H54 (cell line): Measurements from ENCODE around the gene WWOX.

Source experiments
- DNase-seq: peaks from one replicate; pipeline ENCODE4 v3.0.0; 2011; ENCODE audit warnings: low spot score, mixed read lengths; ENCODE audit not compliant: insufficient read length
- FAIRE-seq: peaks from 3 replicates; lab custom pipeline; 2011; peaks lifted over from hg19 to GRCh38; lab: Jason Lieb, UNC
- POLR2A ChIP-seq: IDR thresholded peaks from 2 replicates; pipeline ENCODE4 v1.6.1; 2011; ENCODE audit warnings: low read depth, mild to moderate bottlenecking, low read length

Gene WWOX

DNA sequence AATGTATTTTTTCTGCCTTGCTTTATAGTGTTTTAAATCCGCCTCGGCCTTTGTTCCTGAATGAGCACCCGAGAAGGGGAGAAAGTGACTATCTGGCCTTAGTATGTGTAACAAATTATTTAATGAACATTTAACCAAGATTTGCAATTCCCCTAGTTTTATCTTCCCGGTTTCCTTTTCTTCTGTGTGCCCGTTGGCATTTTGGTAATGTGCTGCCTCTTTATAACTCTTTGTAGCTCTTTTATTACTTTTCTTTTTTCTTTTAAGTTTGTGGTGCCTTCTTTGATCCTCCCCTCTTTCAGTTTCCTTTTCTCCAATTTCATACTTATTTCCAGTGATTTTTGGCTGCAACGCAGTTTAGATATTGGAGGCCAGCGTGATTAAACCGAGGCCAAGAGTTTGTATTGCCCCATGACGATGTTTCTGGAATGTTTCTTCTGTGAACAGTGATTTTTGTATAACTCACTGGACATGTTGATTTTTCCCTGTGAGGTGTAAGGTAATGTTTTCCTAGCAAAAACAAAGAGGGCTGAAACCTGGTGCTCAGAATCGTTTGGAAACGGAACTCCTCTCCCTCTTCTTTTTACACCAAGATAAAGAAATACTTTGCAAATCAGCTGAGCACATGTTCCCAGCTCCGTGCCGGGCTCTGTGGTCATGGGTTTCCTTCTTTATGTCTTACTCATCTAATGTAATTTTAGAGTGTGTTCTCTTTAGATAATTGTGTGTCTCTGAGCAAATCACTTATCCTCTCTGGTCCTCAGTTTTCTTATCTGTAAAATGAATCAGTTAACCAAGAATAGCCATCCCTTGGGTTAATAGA, 344.3 kb downstream of the WWOX start:
- DNase-seq (no peak), FAIRE-seq (no peak)
- no peak for TF ChIP-seq POLR2A

DNA sequence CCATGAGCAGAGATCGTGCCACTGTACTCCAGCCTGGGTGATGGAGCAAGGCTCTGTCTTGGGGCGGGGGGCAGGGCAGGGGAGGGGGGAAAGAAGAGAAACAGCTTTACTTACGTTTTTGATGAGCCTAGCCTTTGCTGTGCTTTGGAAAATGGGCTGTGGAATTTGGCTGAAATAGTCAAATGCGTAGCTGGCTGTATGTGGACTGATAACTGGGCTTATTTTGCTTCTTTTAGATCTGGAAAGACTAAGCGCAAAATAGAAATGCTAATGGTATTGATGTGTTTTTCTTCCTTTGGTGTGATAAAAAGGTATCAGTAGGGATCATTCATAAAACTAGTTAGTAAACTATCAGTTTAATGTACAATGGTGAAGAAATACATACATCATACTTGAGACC, 346.4 kb downstream of the WWOX start:
- DNase-seq (no peak), FAIRE-seq (no peak)
- TF ChIP-seq POLR2A, result no peak

DNA sequence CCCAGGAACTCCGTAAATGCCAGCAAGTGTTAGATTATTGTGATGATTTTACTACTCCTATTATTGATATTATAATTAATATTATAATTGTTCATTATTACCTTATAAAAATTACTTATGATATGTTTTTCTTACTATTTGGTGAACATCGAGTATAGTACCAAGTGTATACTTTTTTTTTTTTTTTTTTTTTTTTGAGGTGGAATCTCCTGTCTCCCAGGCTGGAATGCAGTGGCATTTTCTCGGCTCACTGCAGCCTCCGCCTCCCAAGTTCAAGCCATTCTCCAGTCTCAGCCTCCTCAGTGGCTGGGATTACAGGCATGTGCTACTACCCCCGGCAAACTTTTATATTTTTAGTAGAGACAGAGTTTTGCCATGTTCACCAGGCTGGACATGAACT, 347.0 kb downstream of the WWOX start:
- FAIRE-seq (no peak), DNase-seq (no peak)
- TF ChIP-seq POLR2A, result no peak

- FAIRE-seq, result no peak
- TF ChIP-seq POLR2A, result no peak
- DNase-seq, result no peak
These were observed 347.6 kb downstream of the WWOX start for GRCh38 chr16:78446992-78447563.

GRCh38 chr16:78448658-78449271, 349.3 kb downstream of the WWOX start:
- FAIRE-seq (no peak), DNase-seq (no peak)
- TF ChIP-seq POLR2A, result no peak

- no peak for FAIRE-seq
- no peak for DNase-seq
- no peak for TF ChIP-seq POLR2A
These were observed 350.8 kb downstream of the WWOX start for GRCh38 chr16:78450255-78450654.

- no peak for TF ChIP-seq POLR2A
- DNase-seq, result no peak
- no peak for FAIRE-seq
These were observed 352.6 kb downstream of the WWOX start for GRCh38 chr16:78452025-78452555.

GRCh38 chr16:78455861-78456260, 356.4 kb downstream of the WWOX start:
- FAIRE-seq (no peak), DNase-seq (no peak)
- no peak for TF ChIP-seq POLR2A

DNA sequence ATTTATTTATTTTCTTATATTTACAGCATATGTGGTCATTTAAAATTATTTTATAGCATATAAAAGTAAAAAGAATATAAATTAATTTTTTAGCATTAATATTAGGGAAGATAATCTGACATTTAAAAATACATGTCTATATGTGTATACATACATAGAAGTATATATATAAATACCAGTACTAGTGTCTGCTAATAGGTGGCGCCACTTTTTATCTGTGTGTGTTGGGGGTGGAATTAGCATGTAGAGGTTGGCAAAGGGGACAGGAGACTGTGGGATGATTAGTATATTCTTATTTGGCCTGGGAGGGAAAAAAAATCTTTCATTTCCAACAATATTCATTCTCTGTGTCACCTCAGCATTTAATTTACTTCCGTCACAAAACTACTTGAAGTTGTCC, 359.1 kb downstream of the WWOX start:
- DNase-seq, result no peak
- FAIRE-seq, result no peak
- TF ChIP-seq POLR2A, result no peak

DNA sequence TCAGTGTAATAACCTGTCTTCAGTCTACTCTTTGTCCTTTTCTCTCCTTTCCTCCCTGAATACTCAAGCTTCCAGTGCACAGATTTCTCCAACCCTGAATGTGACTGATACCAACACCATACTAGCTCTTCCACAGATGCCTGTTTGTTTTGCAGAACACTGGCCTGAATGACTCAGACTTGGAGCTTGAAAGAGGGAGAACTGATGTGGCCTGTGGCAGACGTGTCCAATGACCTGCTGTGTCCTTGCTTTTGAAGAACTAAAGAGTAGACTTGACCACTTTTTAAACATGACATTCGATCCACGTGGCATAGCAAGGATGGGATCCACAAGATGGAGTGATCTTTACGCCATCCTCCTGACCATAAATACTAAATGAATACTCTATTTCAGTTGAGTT, 361.0 kb downstream of the WWOX start:
- DNase-seq, result no peak
- no peak for TF ChIP-seq POLR2A
- no peak for FAIRE-seq

DNA sequence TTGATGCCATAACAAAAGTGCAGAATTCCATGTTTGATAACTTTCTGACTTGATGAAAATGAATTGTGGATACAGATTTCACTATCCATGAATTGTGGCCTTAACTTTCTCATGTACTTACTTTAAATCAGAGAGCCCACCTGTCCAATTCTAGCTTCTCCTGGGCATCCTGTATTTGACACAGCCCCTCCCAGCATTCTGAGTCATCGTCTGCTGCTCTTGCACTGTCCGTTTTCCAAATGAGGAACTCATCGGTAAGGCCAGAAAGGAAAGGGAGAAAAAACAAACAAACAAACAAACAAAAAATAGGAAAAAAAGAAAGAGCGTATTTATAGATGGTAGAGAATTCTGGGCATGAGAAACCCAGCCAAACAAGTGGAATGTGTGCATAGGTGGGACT, 361.6 kb downstream of the WWOX start:
- no peak for TF ChIP-seq POLR2A

GRCh38 chr16:78461496-78462287, 362.2 kb downstream of the WWOX start:
- no peak for FAIRE-seq
- DNase-seq, result no peak
- no peak for TF ChIP-seq POLR2A

More for the DNA sequence above, 361.6 kb downstream of the WWOX start:
- no peak for FAIRE-seq
- no peak for DNase-seq
